Activated CD4-positive, alpha-beta T cell treated with anti-CD3 and anti-CD28 coated beads, Interleukin-2, amount 50 U/mL, for 48 hours (primary cell): Measurements from ENCODE around the gene TEDDM1.
"Not testable (repeated sequence)": the region's sequence is repeated elsewhere in the genome, so short reads cannot be mapped to it uniquely, and the experiment has no call there.

Experiments used
- DNase-seq, 2 experiments: peaks; one replicate each; pipeline ENCODE4 v3.0.0-alpha.2; 2020

Gene TEDDM1

GRCh38 chr1:182400567-182400966 is at the start of gene TEDDM1:
Gene TEDDM1, minus strand, starts transcription at chr1:182400667. Its CDS starts 182 bp downstream, at chr1:182400485.
- no peak for DNase-seq

GRCh38 chr1:182450087-182450486 is 49.6 kb upstream of the TEDDM1 start, which contains the start of gene RGSL1:
Gene RGSL1, plus strand, starts transcription at chr1:182450146. Its CDS starts 20 bp downstream, at chr1:182450166.
- no peak for DNase-seq

GRCh38 chr1:182447660-182448059 is 47.2 kb upstream of the TEDDM1 start:
- no peak for DNase-seq

- not testable (repeated sequence) for DNase-seq
Measured at GRCh38 chr1:182447124-182447523, 46.7 kb upstream of the TEDDM1 start.

- peak; percentile 5 to 20 for DNase-seq
Measured at GRCh38 chr1:182446033-182446669, 45.7 kb upstream of the TEDDM1 start.

GRCh38 chr1:182444497-182444896 is 44.0 kb upstream of the TEDDM1 start:
- no peak for DNase-seq

- no peak for DNase-seq
Measured at GRCh38 chr1:182442333-182442732, 41.9 kb upstream of the TEDDM1 start.

GRCh38 chr1:182441719-182442118 is 41.3 kb upstream of the TEDDM1 start:
- DNase-seq, result no peak

GRCh38 chr1:182438326-182438725 is 37.9 kb upstream of the TEDDM1 start:
- no peak for DNase-seq

GRCh38 chr1:182433580-182433979 is 33.1 kb upstream of the TEDDM1 start:
- no peak for DNase-seq

- DNase-seq, result no peak
Measured at GRCh38 chr1:182431278-182431677, 30.8 kb upstream of the TEDDM1 start.

- DNase-seq, result peak; percentile 25 to 33
Measured at GRCh38 chr1:182430263-182431068, 30.0 kb upstream of the TEDDM1 start.

- no peak for DNase-seq
Measured at GRCh38 chr1:182428043-182428442, 27.6 kb upstream of the TEDDM1 start.

GRCh38 chr1:182426442-182427430 is 26.3 kb upstream of the TEDDM1 start:
- DNase-seq, result no peak

GRCh38 chr1:182415789-182416188 is 15.3 kb upstream of the TEDDM1 start:
- peak in 1 of 2 experiments; percentile 4 for DNase-seq

GRCh38 chr1:182413969-182414368 is 13.5 kb upstream of the TEDDM1 start:
- no peak for DNase-seq

GRCh38 chr1:182413486-182413885 is 13.0 kb upstream of the TEDDM1 start:
- no peak for DNase-seq

GRCh38 chr1:182410620-182411273 is 10.3 kb upstream of the TEDDM1 start:
- DNase-seq, result no peak

- no peak for DNase-seq
Measured at GRCh38 chr1:182410138-182410537, 9.7 kb upstream of the TEDDM1 start.

- DNase-seq, result no peak
Measured at GRCh38 chr1:182408435-182409075, 8.1 kb upstream of the TEDDM1 start.

GRCh38 chr1:182407724-182408123 is 7.3 kb upstream of the TEDDM1 start:
- DNase-seq, result no peak

- no peak for DNase-seq
Measured at GRCh38 chr1:182406012-182406411, 5.5 kb upstream of the TEDDM1 start.
